H9 (cell line): Measurements from ENCODE around the gene TMEM9. TPM values are rescaled to one million over a fixed set of nuclear protein-coding genes. Genes with fewer than 3 reads are reported as not detected.

Experiments
- DNase-seq: peaks from one replicate; pipeline ENCODE4 v3.0.0-alpha.2; 2017
- H2AFZ ChIP-seq: one replicate; pipeline ENCODE4 v1.6.1; 2013; ENCODE audit warnings: mild to moderate bottlenecking, low read length, control low read depth, moderate library complexity
- H2AK5ac ChIP-seq: 2 replicates; pipeline ENCODE4 v1.6.1; 2013; ENCODE audit warnings: low read length, control low read depth, mixed read lengths; ENCODE audit not compliant: insufficient read length
- H2BK120ac ChIP-seq: one replicate; pipeline ENCODE4 v1.6.1; 2013; ENCODE audit warnings: low read depth, mild to moderate bottlenecking, low read length, control low read depth, inconsistent platforms; ENCODE audit not compliant: poor library complexity, severe bottlenecking
- H2BK12ac ChIP-seq: 2 replicates; pipeline ENCODE4 v1.6.1; 2013; ENCODE audit warnings: low read length, control low read depth, mixed read lengths, low read depth; ENCODE audit not compliant: insufficient read length
- H2BK15ac ChIP-seq: 2 replicates; pipeline ENCODE4 v1.6.1; 2013; ENCODE audit warnings: low read depth, low read length, control low read depth
- H2BK20ac ChIP-seq: one replicate; pipeline ENCODE4 v1.6.1; 2013; ENCODE audit warnings: low read depth, mild to moderate bottlenecking, low read length, control low read depth, inconsistent platforms; ENCODE audit not compliant: poor library complexity, severe bottlenecking
- H2BK5ac ChIP-seq: 2 replicates; pipeline ENCODE4 v1.6.1; 2013; ENCODE audit warnings: low read length, control low read depth, mixed read lengths; ENCODE audit not compliant: insufficient read length
- H3K14ac ChIP-seq: 2 replicates; pipeline ENCODE4 v1.6.1; 2013; ENCODE audit warnings: low read length, control low read depth; ENCODE audit not compliant: insufficient read depth
- H3K18ac ChIP-seq: 2 replicates; pipeline ENCODE4 v1.6.1; 2013; ENCODE audit warnings: low read depth, mild to moderate bottlenecking, mixed read lengths, low read length, control low read depth; ENCODE audit not compliant: insufficient read length
- H3K23ac ChIP-seq: 2 replicates; pipeline ENCODE4 v1.6.1; 2013; ENCODE audit warnings: low read length, control low read depth, mixed read lengths, low read depth; ENCODE audit not compliant: insufficient read length
- H3K23me2 ChIP-seq: 2 replicates; pipeline ENCODE4 v1.6.1; 2013; ENCODE audit warnings: low read depth, mild to moderate bottlenecking, mixed read lengths, low read length, control low read depth; ENCODE audit not compliant: insufficient read length, poor library complexity, severe bottlenecking
- H3K27ac ChIP-seq: 2 replicates; pipeline ENCODE4 v1.5.1; 2013; ENCODE audit warnings: low read length, control low read depth, mixed read lengths, low read depth; ENCODE audit not compliant: insufficient read length
- H3K27me3 ChIP-seq: 2 replicates; pipeline ENCODE4 v1.6.1; 2013; ENCODE audit warnings: low read length, control low read depth, inconsistent platforms; ENCODE audit not compliant: insufficient read depth
- H3K4ac ChIP-seq: 2 replicates; pipeline ENCODE4 v1.6.1; 2013; ENCODE audit warnings: low read depth, mild to moderate bottlenecking, control low read depth, inconsistent platforms, low read length, moderate library complexity
- H3K4me1 ChIP-seq: 2 replicates; pipeline ENCODE4 v1.6.1; 2013; ENCODE audit warnings: low read length, control low read depth, inconsistent platforms; ENCODE audit not compliant: insufficient read depth
- H3K4me2 ChIP-seq: 2 replicates; pipeline ENCODE4 v1.6.1; 2013; ENCODE audit warnings: low read length, control low read depth, mixed read lengths; ENCODE audit not compliant: insufficient read length, insufficient read depth
- H3K56ac ChIP-seq: 2 replicates; pipeline ENCODE4 v1.6.1; 2013; ENCODE audit warnings: low read depth, mild to moderate bottlenecking, mixed read lengths, low read length, control low read depth; ENCODE audit not compliant: insufficient read length
- H3K79me1 ChIP-seq: 2 replicates; pipeline ENCODE4 v1.6.1; 2013; ENCODE audit warnings: low read depth, mild to moderate bottlenecking, moderate library complexity, low read length, control low read depth, inconsistent platforms; ENCODE audit not compliant: insufficient read depth, poor library complexity, severe bottlenecking
- H3K79me2 ChIP-seq: 2 replicates; pipeline ENCODE4 v1.6.1; 2013; ENCODE audit warnings: low read length, control low read depth, inconsistent platforms; ENCODE audit not compliant: insufficient read depth
- H3K9ac ChIP-seq: 2 replicates; pipeline ENCODE4 v1.6.1; 2013; ENCODE audit warnings: low read length, control low read depth, mixed read lengths; ENCODE audit not compliant: insufficient read length; ENCODE audit errors: extremely low read depth
- H3K9me3 ChIP-seq: one replicate; pipeline ENCODE4 v1.6.1; 2013; ENCODE audit warnings: low read depth, low read length, inconsistent platforms; ENCODE audit not compliant: control insufficient read depth
- H3T11ph ChIP-seq: one replicate; pipeline ENCODE4 v1.6.1; 2013; ENCODE audit warnings: mild to moderate bottlenecking, low read length, control low read depth, inconsistent platforms
- H4K20me1 ChIP-seq: one replicate; pipeline ENCODE4 v1.6.1; 2013; ENCODE audit not compliant: control insufficient read depth, insufficient read length, insufficient read depth
- H4K5ac ChIP-seq: 2 replicates; pipeline ENCODE4 v1.6.1; 2013; ENCODE audit warnings: low read depth, mild to moderate bottlenecking, mixed read lengths, low read length, control low read depth; ENCODE audit not compliant: insufficient read length
- H4K8ac ChIP-seq: replicated peaks from 2 replicates; pipeline ENCODE4 v1.6.1; 2013; ENCODE audit warnings: low read length, control low read depth, mixed read lengths, low read depth; ENCODE audit not compliant: insufficient read length
- H4K91ac ChIP-seq: 2 replicates; pipeline ENCODE4 v1.6.1; 2013; ENCODE audit warnings: low read depth, mild to moderate bottlenecking, moderate library complexity, mixed read lengths, low read length, control low read depth; ENCODE audit not compliant: insufficient read length
- H3K27ac Mint-ChIP-seq, 3 experiments: 2 replicates in 2 of 3; 3 replicates in 1 of 3; pipeline ENCODE4 v1.8.0; 2020 to 2021; ENCODE audit warnings: mixed read lengths in 3 of 3, mild to moderate bottlenecking in 1 of 3, moderate library complexity in 1 of 3
- H3K27me3 Mint-ChIP-seq: 2 replicates; pipeline ENCODE4 v1.8.0; 2021; ENCODE audit warnings: low read depth, mild to moderate bottlenecking, moderate library complexity, mixed read lengths
- H3K36me3 Mint-ChIP-seq, 3 experiments: 2 replicates in 2 of 3; 3 replicates in 1 of 3; pipeline ENCODE4 v1.8.0; 2020 to 2021; ENCODE audit warnings: low read depth in 3 of 3, mixed read lengths in 3 of 3; ENCODE audit not compliant: insufficient read depth in 1 of 3
- H3K4me1 Mint-ChIP-seq, 2 experiments: 2 replicates each; pipeline ENCODE4 v1.8.0; 2020; ENCODE audit warnings: mixed read lengths in 2 of 2
- H3K4me3 Mint-ChIP-seq, 2 experiments: 2 replicates in 1 of 2; 3 replicates in 1 of 2; pipeline ENCODE4 v1.8.0; 2020 to 2021; ENCODE audit warnings: mild to moderate bottlenecking in 2 of 2, mixed read lengths in 2 of 2, moderate library complexity in 1 of 2
- H3K9me3 Mint-ChIP-seq, 2 experiments: 2 replicates in 1 of 2; 3 replicates in 1 of 2; pipeline ENCODE4 v1.8.0; 2020; ENCODE audit warnings: mild to moderate bottlenecking in 2 of 2, mixed read lengths in 2 of 2, moderate library complexity in 1 of 2
- WGBS: extraction: QIAGEN DNeasy Blood & Tissue Kit; methylation state at CpG from one replicate; pipeline ENCODE4 v1.1.7; 2013; ENCODE audit warnings: missing lambda C conversion rate, low lambda C conversion rate, mixed read lengths; ENCODE audit not compliant: insufficient read length; ENCODE audit errors: extremely low coverage; 5-methylcytosine and 5-hydroxymethylcytosine counted together
- total RNA-seq: library from RNA; stranded (reverse); gene quantifications from 2 replicates; pipeline ENCODE4 v1.2.1, GENCODE V29; 2021
- TF ChIP-seq, protein P1 (sequence below): fragments of 200-600 bp; sonication (generic); conservative IDR thresholded peaks from 3 replicates; pipeline ENCODE4 v1.8.0; 2021; ENCODE audit warnings: antibody characterized with exemption, mild to moderate bottlenecking

The TMEM9 gene
- total RNA-seq, 1 experiment from 2014 or later: 93.4 TPM

GRCh38 chr1:201155354-201155753 lies 1.1 kb upstream of the TMEM9 start:
- H2AFZ ChIP-seq: no peak overlapping the region
- Mint-ChIP-seq H3K27me3 (peaks cover 5% of the 10 kb centered on the region; the same call in 1 of the 2 replicates), H3K36me3 (peaks cover 15 to 28% (median 19%) of the 10 kb centered on the region in 3 experiments; a peak in 6 of 7 replicates), H3K4me1 (peaks cover 20 to 23% of the 10 kb centered on the region in 2 experiments), H3K27ac (peak overlapping the region in 1 of 3 experiments; percentile 44; a peak in 1 of 7 replicates), H3K9me3 (no peaks in the 10 kb centered on the region), H3K4me3 (no peak overlapping the region)
- TF ChIP-seq, protein P1, sequence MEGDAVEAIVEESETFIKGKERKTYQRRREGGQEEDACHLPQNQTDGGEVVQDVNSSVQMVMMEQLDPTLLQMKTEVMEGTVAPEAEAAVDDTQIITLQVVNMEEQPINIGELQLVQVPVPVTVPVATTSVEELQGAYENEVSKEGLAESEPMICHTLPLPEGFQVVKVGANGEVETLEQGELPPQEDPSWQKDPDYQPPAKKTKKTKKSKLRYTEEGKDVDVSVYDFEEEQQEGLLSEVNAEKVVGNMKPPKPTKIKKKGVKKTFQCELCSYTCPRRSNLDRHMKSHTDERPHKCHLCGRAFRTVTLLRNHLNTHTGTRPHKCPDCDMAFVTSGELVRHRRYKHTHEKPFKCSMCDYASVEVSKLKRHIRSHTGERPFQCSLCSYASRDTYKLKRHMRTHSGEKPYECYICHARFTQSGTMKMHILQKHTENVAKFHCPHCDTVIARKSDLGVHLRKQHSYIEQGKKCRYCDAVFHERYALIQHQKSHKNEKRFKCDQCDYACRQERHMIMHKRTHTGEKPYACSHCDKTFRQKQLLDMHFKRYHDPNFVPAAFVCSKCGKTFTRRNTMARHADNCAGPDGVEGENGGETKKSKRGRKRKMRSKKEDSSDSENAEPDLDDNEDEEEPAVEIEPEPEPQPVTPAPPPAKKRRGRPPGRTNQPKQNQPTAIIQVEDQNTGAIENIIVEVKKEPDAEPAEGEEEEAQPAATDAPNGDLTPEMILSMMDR: no peak
- H3K4ac ChIP-seq: no peak overlapping the region
- H3K9me3 ChIP-seq: no peaks in the 10 kb centered on the region
- no peak overlapping the region for H3K27ac ChIP-seq
- H2BK120ac ChIP-seq: no peak overlapping the region
- no peaks in the 10 kb centered on the region for H3K23me2 ChIP-seq
- H2BK5ac ChIP-seq: no peak overlapping the region
- no peak for DNase-seq
- peaks cover 2% of the 10 kb centered on the region for H4K20me1 ChIP-seq
- no peak overlapping the region for H3K9ac ChIP-seq
- no peak overlapping the region for H4K91ac ChIP-seq
- H3K14ac ChIP-seq: no peak overlapping the region
- no peak overlapping the region for H3T11ph ChIP-seq
- no CpG with 5 or more reads among the region's 2 CpGs for WGBS
- H3K4me1 ChIP-seq: peaks cover 4% of the 10 kb centered on the region; the same call in 1 of the 2 replicates
- H2AK5ac ChIP-seq: no peak overlapping the region
- H3K4me2 ChIP-seq: no peak overlapping the region
- H3K18ac ChIP-seq: no peak overlapping the region
- no peak overlapping the region for H3K56ac ChIP-seq
- no peaks in the 10 kb centered on the region for H3K79me2 ChIP-seq
- no peak overlapping the region for H3K23ac ChIP-seq
- no peaks in the 10 kb centered on the region for H3K79me1 ChIP-seq
- H2BK20ac ChIP-seq: no peak overlapping the region
- H4K5ac ChIP-seq: no peak overlapping the region
- no peak overlapping the region for H2BK15ac ChIP-seq
- H4K8ac ChIP-seq: no peak overlapping the region
- H3K27me3 ChIP-seq: no peaks in the 10 kb centered on the region
- H2BK12ac ChIP-seq: no peak overlapping the region
